ENCODE measurements around the gene GABRG3. TPM values are rescaled to one million over a fixed set of nuclear protein-coding genes. Genes with fewer than 3 reads are reported as not detected.

GABRG3 gene
- total RNA-seq, 1 experiment from 2014 or later = not detected

- DNase-seq (ENCODE audit: low read depth, low spot score) = no peak
- no peak for ATAC-seq
- TF ChIP-seq SP1 (IDR thresholded peaks at IDR 0.05; ENCODE audit: low read depth) = no peak
- TF ChIP-seq JUND (IDR thresholded peaks at IDR 0.05) = no peak
- no peak for TF ChIP-seq ZNF274 (IDR thresholded peaks at IDR 0.05; ENCODE audit: low read depth, low read length)
- TF ChIP-seq ZFX (IDR thresholded peaks at IDR 0.05) = no peak
- TF ChIP-seq, protein P1, sequence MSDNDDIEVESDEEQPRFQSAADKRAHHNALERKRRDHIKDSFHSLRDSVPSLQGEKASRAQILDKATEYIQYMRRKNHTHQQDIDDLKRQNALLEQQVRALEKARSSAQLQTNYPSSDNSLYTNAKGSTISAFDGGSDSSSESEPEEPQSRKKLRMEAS (IDR thresholded peaks at IDR 0.05) = no peak
- TF ChIP-seq CEBPB (IDR thresholded peaks at IDR 0.05; ENCODE audit: low read depth) = no peak
- TF ChIP-seq TCF7L2 (IDR thresholded peaks at IDR 0.05; ENCODE audit: borderline replicate concordance, extremely low read depth, insufficient read depth, insufficient read length) = no peak
- no peak for TF ChIP-seq FOSL1 (IDR thresholded peaks at IDR 0.05; ENCODE audit: low read depth)
- TF ChIP-seq CTCF (IDR thresholded peaks at IDR 0.05 in 2 of 3, conservative IDR thresholded peaks at IDR 0.05 in 1 of 3; ENCODE audit: borderline replicate concordance in 1 of 3, insufficient read depth in 1 of 3, low read depth in 2 of 3, low read length in 2 of 3) = no peak
- TF ChIP-seq REST (IDR thresholded peaks at IDR 0.05; ENCODE audit: low read depth) = no peak
- TF ChIP-seq EZH2 (IDR thresholded peaks at IDR 0.05) = no peak
- TF ChIP-seq, protein P2, sequence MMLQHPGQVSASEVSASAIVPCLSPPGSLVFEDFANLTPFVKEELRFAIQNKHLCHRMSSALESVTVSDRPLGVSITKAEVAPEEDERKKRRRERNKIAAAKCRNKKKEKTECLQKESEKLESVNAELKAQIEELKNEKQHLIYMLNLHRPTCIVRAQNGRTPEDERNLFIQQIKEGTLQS (IDR thresholded peaks at IDR 0.05) = no peak
- no peak for TF ChIP-seq EGR1 (IDR thresholded peaks at IDR 0.05; ENCODE audit: low read depth)
- TF ChIP-seq, protein P3, sequence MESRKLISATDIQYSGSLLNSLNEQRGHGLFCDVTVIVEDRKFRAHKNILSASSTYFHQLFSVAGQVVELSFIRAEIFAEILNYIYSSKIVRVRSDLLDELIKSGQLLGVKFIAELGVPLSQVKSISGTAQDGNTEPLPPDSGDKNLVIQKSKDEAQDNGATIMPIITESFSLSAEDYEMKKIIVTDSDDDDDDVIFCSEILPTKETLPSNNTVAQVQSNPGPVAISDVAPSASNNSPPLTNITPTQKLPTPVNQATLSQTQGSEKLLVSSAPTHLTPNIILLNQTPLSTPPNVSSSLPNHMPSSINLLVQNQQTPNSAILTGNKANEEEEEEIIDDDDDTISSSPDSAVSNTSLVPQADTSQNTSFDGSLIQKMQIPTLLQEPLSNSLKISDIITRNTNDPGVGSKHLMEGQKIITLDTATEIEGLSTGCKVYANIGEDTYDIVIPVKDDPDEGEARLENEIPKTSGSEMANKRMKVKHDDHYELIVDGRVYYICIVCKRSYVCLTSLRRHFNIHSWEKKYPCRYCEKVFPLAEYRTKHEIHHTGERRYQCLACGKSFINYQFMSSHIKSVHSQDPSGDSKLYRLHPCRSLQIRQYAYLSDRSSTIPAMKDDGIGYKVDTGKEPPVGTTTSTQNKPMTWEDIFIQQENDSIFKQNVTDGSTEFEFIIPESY (IDR thresholded peaks at IDR 0.05; ENCODE audit: extremely low read depth, insufficient replicate concordance, low read length) = no peak
- TF ChIP-seq SIN3A (IDR thresholded peaks at IDR 0.05; ENCODE audit: low read depth) = no peak
- peaks cover 4 to 25% of the 10 kb centered on the region in 2 experiments for H3K9me3 ChIP-seq (ENCODE audit: control insufficient read depth in 1 of 2, insufficient read depth in 1 of 2, low read depth in 1 of 2, low read length in 2 of 2)
- ChIA-PET POLR2A (no interaction called here), RAD21 (ENCODE audit: low non-redundant PET in 1 of 2, low total read pairs in 2 of 2, uncharacterized antibody in 2 of 2, unreplicated experiment in 2 of 2) (no interaction called here), CTCF (no interaction called here)
- no peak overlapping the region for H3K9ac ChIP-seq (ENCODE audit: low read length)
- H3K36me3 ChIP-seq (ENCODE audit: control insufficient read depth in 1 of 2, insufficient read depth in 2 of 2, low read length in 2 of 2) = no peaks in the 10 kb centered on the region
- H3K4me2 ChIP-seq (ENCODE audit: low read length) = no peak overlapping the region
- H2AFZ ChIP-seq (ENCODE audit: low read depth, low read length, poor library complexity, severe bottlenecking) = no peak overlapping the region
- H3K27me3 ChIP-seq (ENCODE audit: insufficient read depth, low read length) = no peaks in the 10 kb centered on the region
- intact Hi-C loops (cut with micrococcal nuclease) = no loop called here
- no peak overlapping the region for H3K27ac ChIP-seq (ENCODE audit: low read depth, low read length)
- no peaks in the 10 kb centered on the region for H4K20me1 ChIP-seq (ENCODE audit: insufficient read depth)
- no peaks in the 10 kb centered on the region for H3K4me1 ChIP-seq (ENCODE audit: control insufficient read depth in 1 of 2, insufficient read depth in 2 of 2, low read length in 2 of 2)
- no peaks in the 10 kb centered on the region for H3K79me2 ChIP-seq (ENCODE audit: insufficient read depth, low read length)
- no peak overlapping the region for H3K4me3 ChIP-seq (replicated peaks in 1 of 2; ENCODE audit: low read depth in 1 of 2, low read length in 2 of 2)
- no peaks in the 10 kb centered on the region for H3K9me2 ChIP-seq (ENCODE audit: insufficient read depth)
- no TSS peak for BruUV-seq (replicated peaks)
Observed at GRCh38 chr15:26921433-26921832, 49.5 kb upstream of the GABRG3 start.

Measured in HCT116 (cell line).